Stimulated activated CD8-positive, alpha-beta memory T cell treated with anti-CD3 and anti-CD28 coated beads, Interleukin-7, amount 100 ng/mL, for 48 hours (primary cell): ENCODE results near the gene HOXA5.

ENCODE experiments used
- DNase-seq, 2 donors: peaks; one replicate each; pipeline ENCODE4 v3.0.0-alpha.2; 2020; ENCODE audit warnings: low read depth in 1 of 2; ENCODE audit errors: extremely low read depth in 1 of 2

Gene HOXA5

GRCh38 chr7:27149842-27150567 is 6.5 kb upstream of the HOXA5 start:
- DNase-seq = no peak

GRCh38 chr7:27148756-27149641 is 5.5 kb upstream of the HOXA5 start:
- DNase-seq = no peak

GRCh38 chr7:27148031-27148755 is 4.7 kb upstream of the HOXA5 start:
- DNase-seq = no peak

GRCh38 chr7:27147199-27148030 is 3.9 kb upstream of the HOXA5 start, which contains the start of gene HOXA6:
Gene HOXA6 (minus strand): TSS chr7:27147774. CDS start chr7:27147749, 25 bp downstream.
- DNase-seq = no peak

DNA sequence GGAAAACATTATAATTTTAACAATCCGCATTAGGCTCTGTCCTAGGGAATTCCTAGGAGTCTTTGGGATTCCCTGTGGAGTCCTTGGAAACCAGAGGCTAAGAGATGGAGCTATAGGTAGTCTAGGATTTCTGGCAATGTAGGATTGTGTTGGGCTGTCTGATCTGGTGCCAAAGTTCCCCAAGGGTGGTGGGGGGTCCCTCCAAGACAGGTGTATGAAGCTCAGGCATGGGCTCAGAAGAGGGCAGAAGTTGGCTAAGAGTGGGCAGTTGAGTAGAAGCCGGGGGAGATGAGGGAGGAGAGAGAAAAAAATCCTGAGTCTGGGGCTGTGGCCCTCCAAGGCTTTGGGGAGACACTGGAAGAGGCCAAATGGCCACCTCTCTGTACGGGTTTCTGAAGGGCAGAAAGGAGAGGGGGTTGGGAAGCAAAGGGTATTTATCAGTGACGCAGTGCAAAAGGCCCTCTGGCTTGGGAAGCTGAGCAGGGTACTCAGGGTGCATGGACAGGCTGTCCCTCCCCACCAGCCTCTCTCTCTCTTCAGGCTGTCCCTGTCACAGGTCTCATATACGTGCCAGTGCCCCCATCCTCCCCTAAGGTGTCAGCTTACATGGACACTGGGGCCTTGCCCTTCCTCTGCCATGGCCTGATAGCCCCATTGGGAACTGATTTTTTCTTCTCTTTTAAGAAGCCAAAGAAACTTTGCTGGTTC is 3.2 kb upstream of the HOXA5 start:
- no peak for DNase-seq

- no peak for DNase-seq
Observed at GRCh38 chr7:27145914-27146412, 2.5 kb upstream of the HOXA5 start.

GRCh38 chr7:27145165-27145913 is 1.9 kb upstream of the HOXA5 start:
- no peak for DNase-seq

DNA sequence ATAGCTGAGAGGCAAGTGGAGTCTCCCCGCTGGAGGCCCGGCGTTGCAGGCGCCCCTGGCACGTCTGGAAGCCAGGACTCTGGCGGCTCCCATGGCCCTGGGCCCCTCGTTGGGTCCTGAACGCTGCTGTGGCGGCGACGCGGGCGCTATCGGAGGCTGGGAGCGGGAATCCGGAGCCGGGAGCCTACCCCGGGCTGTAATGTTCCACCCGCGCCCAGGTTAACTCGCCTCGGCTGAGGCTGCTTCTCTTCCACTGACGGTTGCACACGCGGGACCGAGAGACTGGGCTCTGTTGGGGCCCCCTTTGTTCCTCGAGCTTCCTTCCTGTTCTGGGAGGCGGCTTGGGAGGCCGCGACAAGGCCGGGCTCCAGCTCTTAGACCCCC is 1.3 kb upstream of the HOXA5 start:
- no peak for DNase-seq

GRCh38 chr7:27143950-27144780 is 684 bp upstream of the HOXA5 start:
- no peak for DNase-seq

GRCh38 chr7:27142580-27143022 is 880 bp downstream of the HOXA5 start:
- no peak for DNase-seq

DNA sequence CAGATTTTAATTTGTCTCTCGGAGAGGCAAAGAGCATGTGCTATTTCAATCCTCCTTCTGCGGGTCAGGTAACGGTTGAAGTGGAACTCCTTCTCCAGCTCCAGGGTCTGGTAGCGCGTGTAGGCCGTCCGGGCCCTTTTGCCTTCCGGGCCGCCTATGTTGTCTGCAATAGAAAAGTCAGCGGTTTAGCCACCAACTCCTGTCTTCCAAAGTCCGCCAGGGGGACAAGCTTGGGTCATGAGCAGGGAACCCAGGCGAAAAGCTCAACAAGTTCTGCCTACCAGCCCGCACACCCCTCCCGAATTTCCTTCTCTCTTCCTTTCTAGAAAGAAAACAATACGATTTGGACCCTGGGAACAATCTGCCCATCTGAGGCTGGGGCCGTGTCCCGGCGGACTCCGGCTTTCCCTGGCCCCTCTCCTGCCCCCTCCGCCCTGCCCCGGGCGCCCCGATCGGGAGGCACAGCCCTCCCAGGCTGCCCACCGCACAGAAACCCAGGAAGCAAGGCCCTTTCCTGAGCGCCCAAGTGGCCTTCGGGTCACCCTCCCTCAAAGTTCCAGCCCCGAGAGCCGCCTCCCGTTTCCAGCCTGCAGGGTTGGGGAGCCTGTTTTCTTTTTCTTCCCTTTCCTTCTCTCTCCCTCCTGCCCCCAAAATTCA is 1.4 kb downstream of the HOXA5 start:
- no peak for DNase-seq

GRCh38 chr7:27141137-27141922 is 2.2 kb downstream of the HOXA5 start:
- no peak for DNase-seq

DNA sequence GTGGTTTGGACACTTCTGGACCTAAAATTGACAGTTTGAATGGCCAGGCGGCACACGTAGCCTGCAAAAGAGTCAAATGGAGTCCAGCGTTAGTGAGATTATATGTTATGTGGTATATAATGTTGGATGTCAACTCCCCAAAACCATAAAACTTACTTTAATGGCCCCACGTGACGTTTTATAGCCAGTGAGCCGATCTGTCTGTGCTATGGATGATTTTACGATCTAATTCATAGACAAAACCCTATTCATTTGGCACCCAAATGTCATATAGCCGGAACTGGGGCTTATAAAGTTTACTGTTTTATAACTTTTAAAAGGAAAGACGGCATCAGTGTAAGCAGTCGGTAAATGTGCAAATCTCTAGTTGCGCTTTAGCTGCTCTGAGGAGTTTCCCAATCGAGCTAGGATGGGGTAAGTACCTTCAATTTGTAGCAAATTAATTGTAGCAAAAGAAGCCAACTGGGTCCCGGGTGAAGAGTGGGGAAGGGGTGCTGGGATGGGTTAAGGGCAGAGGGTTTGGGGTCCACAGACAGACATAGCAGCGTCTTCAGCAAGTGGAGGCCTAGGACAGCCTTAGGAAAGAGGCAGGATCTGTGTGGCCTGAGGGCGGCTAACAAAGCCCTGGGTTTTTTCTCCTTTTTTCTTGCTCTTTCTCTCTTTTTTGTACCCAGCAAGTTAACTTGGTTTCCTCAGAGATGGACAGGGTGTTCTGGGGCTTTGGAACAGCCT is 3.2 kb downstream of the HOXA5 start:
- no peak for DNase-seq

DNA sequence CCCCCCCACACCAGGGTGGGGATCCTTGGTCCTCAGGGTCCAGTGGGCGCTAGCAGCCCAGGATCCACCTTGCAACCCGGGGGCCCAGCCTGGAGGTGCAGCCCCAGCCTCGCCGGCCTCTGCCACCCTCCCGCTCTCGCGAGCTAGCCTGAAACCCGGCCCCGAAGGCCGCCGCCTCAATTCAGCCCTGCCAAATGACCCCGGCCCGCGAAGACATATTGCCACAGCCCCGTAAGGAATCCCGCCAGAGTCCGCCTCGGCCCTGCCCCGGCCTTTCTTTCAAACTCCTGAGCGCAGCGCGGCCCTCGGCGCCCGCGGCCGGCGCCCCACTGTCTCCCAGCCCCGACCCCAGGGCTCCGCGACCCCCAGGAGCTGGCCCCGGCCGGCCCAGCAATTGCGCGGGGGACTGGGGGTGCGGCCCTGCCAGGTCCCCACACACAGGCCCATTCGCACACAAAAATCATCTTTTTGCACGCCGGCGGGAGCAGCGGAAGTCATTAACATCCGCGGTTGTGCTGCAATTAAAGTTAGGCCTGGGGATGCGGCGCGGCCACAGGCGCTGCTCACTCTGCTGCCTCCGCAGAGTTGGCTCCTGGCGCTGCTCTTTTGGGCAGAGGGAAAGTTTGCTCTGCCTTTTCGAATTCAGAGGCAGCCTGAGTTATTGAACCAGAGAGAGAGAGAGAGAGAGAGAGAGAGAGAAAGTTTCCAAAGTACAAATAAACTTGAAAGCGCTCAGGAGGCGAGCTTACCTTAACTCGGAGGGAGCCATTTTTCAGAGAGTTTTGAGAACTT is 4.0 kb downstream of the HOXA5 start:
- no peak for DNase-seq

- DNase-seq = no peak
Observed at GRCh38 chr7:27138985-27139333, 4.5 kb downstream of the HOXA5 start.
